GM21825 (cell line): Measurements from ENCODE around the gene RTF1.
"Not testable (repeated sequence)": the region's sequence is repeated elsewhere in the genome, so short reads cannot be mapped to it uniquely, and the experiment has no call there.

ENCODE experiments used
- ATAC-seq: cut with Tn5 transposase; IDR thresholded peaks from one replicate; pipeline ENCODE4 v1.9.1; 2021; ENCODE audit warnings: mild to moderate bottlenecking, moderate library complexity; ENCODE audit not compliant: unreplicated experiment

RTF1 gene

DNA sequence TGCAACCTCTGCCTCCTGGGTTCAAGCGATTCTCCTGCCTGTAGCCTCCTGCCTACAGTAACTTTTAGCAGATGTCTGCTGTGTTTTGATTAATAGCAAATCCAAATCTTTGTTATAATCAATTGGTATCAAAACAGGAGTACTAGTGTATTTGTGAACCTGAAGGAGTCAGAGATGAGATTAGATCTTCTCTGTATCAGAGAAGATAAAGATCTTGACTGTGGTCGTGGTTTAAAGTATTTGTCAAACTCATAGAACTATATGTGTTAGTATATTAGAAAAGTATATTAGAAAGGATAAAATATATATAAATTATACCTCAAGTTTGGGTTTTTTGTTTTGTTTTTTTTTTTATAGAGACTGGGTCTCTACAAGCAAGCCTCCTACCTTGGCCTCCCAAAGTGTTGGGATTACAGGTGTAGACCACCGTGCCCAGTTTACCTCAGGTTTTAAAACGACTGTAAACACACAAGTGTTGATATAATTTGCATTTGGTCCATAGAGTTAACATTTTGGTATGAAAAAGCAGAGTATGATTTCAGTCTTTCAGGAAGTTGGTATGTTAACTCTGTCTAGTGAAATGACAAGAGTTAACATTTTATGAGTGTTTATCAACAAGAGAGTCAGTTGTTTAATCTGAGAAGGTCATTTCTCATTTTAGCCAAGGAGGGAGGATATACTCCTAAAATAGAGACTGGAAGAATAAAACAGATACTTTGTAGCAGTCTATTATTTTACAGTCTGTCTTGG lies 18.3 kb downstream of the RTF1 start:
- no peak for ATAC-seq

DNA sequence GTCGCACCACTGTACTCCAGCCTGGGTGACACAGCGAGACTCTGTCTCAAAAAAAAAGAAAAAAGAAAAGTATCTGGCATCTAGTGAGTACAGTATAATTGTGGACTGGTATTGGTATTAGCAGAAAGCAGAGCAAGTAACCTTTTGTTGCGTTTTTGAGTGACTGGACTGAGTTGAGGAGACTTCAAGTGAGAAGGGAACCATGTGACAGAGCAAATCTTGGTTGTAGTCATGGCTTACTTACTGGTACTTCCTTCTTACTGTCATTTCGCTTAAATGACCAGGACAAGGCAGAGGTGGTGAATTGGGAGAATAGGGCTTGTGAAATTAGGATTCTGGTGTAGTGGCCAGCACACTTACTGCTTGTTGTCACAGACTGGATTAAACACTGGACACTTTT lies 20.6 kb downstream of the RTF1 start:
- no peak for ATAC-seq

DNA sequence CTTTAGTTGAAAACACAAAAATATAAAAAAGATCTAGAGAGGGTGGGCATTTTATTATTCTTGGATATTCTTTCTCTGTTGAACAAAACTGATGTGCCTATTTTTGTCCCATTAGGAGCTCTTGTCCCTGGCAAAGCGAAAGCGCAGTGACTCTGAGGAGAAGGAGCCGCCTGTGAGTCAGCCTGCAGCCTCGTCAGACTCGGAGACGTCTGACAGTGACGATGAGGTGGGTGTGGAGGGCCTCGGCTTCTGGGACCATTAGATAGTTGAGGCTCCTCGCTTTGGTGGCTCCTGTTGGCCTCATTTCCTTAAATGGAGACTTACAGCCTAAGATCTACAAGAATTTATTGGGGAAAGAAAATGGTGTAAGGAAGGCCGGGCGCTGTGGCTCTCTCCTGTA lies 21.3 kb downstream of the RTF1 start:
- ATAC-seq: no peak

DNA sequence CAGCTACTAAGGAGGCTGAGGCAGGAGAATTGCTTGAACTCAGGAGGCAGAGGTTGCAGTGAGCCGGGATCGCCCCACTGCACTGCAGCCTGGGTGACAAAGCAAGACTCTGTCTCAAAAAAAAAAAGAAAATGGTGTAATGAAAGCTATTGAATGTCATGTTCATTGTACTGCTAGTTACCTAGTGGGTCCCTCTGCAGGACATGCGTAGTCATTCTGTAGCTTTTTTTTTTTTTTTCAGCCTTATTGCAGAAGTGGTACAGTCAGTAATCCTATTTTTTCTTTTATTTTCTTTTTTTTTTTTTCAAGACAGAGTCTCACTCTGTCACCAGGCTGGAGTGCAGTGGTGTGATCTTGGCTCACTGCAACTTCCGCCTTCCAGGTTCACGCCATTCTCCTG lies 21.9 kb downstream of the RTF1 start:
- not testable (repeated sequence) for ATAC-seq

DNA sequence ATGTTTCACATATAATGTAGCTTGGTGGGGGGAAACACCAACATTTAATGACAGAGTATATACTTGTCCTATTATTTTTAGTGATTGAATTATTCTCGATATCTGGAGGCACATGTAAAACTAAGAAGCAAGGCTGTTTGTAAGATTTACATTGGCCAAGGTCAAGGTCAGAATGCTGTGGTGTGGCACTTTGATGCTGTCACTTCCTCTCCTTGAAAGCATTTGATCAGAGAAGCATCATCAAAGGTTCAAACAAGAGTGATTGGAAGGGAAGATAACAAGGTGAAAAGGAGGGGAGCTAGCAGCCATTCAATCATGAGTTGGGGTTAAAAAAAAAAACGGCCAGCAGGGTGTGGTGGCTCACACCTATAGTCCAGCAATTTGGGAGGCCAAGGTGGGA lies 26.4 kb downstream of the RTF1 start:
- ATAC-seq: no peak

DNA sequence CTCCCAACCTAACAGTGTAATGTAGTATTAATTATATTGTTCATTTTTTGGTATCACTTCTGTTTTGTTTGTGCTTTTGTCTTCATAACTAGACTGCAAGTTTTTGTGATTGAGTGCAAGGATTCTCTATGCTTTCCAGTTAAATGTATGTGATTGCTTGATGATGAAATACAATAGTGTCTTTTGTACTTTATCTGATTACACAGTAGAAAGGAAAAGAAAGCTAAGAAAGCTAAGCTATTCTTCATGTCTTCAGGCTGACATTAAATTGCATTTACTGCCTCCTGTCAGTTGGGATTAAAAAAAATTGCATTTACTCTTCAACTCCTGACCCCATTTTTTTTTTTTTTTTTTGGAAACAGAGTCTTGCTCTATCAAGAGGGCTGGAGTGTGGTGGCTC lies 28.5 kb downstream of the RTF1 start:
- ATAC-seq: no peak

DNA sequence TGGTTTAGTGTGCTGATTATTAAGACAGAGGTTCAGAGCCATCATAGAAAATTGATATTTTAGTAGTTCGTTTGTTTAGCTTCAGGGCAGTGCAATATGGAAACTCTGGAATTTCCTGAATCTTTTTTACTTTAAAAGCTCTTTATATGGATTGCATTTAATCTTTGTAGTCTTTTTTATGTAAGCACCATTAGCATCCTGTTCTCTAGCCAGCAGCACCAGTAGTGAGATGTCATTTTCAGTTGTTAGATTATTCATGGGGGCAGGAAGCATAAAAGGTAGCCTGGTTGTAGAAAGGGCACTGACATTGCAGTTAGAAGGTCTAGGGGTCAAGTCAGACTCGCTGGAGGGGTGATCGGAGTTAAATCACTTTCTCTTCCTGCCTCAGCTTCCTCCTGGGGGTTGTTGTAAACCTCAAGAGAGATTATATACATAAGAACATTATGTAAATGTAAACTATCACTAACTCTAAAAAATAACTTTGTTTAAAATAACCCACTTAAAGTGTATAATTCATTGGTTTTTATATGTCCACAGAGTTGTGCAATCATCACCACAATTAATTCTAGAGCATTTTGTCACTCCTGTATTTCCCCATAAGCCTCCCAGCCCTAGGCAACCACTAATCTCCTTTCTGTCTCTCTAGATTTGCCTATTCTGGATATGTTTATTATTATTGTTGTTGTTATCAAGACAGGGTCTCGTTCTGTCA lies 45.3 kb downstream of the RTF1 start:
- no peak for ATAC-seq

DNA sequence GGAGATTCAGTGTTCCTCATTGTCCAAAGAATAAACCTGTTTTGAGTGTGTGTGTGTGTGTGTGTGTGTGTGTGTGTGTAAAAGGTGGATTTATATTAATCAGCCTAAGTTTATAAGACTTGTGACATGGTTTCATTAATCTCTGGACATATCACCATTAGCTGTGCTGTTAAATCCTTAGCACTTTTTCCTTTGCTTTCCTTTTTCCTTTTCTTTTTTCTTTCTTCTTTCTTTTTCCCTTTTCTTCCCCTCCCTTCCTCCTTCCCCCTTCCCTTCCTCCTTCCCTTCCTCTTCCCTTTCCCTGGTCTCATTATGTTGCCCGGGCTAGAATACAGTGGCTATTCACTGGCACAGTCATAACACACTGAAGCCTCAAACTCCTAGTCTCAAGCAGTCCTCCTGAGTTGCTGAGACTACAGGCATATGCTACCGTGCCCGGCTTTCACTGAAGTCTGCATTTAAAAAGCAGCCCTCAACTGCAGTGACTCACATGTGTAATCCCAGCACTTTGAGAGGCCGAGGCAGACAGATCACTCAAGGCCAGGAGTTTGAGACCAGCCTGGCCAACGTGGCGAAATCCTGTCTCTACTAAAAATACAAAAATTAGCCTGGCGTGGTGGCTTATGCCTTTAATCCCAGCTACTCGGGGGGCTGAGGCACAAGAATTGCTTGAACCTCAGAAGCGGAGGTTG lies 48.1 kb downstream of the RTF1 start:
- ATAC-seq: no peak

DNA sequence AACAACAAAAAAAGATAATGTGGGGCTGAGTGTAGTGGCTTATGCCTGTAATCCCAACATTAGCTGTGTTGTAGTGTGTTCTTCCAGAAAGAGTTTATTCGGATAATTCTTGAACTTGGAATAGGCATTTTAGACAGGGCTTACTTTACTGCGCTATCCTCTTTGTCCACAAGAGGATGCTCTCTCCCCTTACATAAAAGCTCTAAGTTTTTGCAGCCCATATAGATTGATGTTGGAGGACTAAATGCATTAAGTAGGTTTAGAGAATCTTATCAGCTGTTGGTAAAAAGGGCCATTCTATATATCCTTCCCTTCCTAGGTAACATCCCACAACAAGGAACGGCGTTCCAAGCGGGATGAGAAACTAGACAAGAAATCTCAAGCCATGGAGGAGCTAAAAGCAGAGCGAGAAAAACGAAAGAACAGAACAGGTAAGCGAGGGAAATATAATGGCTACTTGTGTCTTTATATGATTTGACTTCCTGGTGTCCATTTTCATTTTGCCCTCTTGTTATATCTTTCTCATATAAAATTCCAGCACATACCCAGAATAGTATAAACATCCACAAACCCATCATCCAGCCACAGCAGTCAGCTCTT lies 49.0 kb downstream of the RTF1 start:
- ATAC-seq: no peak

DNA sequence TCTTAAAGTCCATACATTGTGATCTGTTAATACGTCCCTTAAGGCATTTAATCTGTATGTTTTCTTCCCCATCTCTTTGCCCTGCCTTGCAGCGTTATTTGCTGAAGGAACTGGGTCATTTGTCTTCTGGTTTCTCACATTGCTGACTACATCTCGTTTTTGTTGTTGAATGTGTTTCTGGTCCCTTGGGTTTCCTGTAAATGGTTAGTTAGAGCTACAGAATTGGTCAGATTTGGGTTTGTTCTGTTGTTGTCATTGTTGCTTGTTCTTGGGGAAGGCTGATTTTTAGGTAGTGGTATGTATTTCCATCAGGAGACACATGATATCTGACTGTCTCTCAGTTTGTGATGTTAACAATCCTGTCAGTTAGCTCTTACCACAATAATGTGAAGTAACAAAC lies 49.8 kb downstream of the RTF1 start:
- ATAC-seq: no peak

DNA sequence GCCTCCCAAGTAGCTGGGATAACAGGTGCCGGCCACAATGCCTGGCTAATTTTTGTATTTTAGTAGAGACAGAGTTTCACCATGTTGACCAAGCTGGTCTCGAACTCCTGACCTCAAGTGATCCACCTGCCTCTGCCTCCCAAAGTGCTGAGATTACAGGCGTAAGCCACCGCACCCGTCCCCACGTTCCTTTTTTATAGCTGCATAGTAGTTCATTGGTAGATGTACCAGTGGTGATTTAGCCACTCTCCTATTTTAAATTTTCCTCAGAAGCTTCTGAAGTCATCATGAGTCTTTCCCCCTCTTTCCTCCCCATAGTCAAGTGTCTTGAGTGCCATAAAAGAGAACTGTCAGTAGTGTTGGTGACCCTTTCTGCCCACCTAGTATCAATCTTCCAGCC lies 52.7 kb downstream of the RTF1 start:
- not testable (repeated sequence) for ATAC-seq

DNA sequence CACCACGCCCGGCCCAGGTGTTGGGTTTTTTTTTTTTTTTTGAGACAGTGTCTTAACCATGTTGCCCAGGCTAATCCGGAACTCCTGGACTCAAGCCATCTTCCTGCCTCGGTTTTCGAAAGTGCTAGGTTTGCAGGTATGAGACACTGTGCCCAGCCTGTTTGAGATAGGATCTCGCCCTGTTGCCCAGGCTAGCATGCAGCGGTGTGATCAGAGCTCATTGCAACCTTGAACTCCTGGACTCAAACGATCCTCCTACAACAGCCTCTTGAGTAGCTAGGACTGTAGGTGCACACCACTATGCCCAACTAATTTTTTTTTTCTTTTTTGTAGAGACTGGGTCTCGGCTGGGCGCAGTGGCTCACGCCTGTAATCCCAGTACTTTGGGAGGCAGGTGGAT lies 56.5 kb downstream of the RTF1 start:
- ATAC-seq: no peak

DNA sequence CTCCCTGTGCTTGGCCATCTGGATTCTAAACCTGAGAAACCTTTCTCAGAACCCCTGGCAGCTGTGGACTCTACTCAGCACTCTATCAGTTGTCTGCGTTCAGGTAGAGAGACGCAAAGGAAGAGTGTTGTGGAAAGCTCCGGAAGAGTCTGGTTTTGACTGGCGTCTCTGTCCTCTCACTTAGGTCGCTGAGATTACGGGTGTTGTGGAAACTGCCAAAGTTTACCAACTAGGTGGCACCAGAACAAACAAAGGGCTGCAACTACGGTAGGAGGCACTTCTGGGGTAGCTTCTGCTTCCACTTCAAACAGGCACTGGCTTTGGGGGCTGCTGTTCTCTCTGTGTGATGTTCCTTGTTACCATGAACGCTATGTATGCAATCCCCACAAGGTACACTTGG lies 57.5 kb downstream of the RTF1 start:
- ATAC-seq: no peak

DNA sequence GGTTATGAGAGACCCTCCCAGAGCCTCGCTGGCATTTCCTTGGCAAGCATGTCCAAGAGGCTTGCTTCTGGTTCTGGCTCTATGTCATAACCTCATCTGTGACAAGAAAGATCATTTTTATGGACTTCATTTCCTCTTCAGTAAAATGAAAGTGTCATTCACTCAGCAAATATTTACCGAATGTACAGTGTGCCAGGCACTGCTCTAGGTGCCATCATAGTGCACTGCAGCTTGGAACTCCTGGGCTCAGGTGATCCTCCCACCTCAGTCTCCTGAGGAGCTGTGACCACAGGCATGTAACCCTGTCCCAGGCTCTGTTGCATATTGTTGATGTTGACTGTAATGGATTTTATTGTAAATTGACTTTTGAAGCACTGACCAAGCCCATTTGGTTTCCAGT lies 58.0 kb downstream of the RTF1 start:
- no peak for ATAC-seq

DNA sequence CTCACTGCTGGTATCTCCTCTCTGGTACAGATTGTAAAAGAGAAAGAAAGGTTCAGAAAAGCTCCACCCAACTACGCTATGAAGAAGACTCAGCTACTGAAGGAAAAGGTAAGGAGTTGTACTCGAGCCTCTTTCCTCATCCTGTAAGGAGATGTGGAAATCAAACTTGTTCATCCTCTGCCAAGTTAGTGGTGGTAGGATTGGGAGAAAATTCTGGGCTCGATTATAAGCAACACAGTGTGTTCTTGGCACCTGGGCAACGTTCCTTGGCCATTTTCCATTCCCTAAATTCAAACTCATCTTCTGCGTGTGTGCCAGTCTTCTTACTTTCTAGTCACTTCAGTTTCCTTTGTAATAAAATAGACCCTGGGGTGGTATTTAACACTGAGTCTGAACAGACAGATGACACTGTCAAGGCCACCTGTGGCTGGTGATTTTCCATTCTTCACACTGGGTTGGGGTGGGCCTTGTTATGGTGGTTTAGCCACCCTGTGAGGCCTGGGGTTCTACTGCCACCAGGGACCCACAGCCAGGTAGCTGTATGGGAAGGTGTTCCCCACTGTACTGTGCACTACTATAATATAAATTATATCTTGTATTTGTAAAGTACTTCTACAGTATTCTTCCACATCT lies 59.6 kb downstream of the RTF1 start:
- ATAC-seq: no peak

DNA sequence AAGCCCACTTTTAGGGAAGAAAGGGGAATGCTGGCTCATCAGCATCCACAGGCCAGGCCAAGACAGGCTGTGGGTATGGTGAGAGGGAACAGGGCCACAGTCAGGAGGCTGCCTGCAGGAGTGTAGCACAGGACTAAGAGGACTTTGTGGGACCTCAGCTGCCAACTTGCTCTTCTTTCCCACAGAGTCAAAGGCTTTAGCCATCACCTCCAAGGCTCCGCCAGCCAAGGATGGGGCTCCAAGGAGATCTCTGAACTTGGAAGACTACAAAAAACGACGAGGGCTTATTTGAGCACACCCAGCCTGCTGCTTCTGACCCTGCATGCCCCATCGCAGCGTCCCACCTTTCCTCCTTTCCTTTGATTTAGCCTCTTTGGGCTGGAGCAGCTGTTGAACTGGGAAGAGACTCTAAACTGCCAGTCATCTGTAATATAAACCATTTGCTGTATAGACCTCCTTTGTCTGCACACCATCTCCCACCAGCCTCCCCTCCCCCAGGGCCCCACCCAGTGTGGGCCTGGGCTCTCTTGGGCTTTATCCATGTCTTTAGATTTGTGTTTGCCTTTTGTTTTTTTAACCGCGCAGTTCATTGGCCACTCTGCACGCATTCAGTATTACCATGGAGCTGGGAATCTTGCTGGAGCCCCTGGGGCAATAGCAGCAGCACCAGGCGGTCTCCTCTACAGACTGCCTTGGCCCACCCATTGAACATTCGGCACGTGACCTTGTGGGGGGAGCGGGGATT lies 63.7 kb downstream of the RTF1 start:
- ATAC-seq: no peak

DNA sequence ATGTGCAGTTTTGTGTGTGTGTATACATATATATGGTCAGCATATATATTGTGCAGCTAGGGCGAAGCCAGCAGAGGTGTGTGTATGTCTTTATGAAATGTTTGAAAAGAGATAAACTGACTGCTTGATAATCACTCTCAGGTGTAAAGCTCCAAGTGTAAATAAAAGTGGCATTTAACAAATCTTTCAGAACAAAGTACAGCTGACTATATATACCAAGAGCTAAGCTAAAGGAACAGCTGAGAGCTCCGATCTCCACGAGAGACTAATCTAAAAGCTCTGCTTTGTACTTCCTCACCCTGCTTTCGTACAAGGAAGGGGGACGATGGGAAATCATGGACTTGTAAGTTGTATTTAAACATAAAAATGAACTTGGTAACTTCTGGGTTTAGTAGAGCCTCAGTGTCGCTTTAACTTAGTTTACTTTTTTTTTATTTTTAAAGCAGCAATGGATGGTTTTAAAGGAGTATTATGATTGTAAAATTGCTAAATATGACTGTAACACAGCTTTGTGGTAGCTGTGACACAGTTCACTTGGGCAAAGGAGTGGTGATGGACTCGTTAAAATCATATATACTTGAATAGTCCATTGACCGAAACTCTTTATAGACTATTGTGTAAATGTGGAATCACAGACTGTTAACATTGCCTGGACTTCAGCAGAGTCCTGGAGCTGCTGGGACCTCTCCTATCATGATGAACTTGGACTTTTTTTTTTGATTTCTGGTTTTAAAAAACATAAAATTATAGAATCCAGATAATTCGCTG lies 65.4 kb downstream of the RTF1 start:
- no peak for ATAC-seq

DNA sequence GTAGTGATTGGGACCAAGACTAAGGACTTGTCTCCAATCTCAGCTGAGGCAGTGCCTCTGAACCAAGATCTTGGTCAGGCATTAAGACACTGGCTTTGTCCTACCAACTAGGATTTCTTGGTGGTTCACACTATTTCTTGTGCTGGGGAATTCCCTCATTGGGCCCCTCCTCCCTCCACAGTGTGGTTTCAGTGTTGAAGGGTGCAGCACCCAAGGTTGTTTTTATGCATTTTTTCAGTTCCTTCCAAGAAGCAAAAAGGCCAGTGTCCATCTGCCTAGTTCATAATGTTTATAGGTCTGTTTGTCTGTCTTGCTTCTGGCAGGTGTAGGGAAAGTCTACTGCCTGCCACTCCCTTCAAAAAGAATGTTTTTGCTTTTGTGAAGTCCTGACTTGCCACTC lies 66.2 kb downstream of the RTF1 start:
- peak; percentile 68 for ATAC-seq

DNA sequence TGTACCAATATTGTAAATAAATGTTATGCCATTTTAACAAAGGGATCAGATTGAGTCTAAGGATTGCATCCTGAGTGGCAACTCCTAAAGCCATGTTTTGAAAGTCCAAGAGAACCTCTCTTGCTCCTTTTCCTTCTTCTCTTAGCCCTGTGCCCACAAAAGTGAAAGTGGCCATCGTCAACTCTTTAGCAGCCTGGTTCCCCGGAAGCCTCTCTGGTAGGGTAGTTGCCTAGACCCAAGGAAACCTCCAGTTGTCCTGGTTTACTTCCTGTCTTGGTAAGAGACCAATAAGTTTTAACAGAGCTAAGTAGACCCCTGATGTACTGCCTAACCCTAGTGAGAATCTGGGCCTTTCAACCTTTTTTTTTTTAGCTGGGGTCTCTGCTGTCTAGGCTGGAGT lies 66.6 kb downstream of the RTF1 start:
- no peak for ATAC-seq
